Neural crest cell (in vitro differentiated cells): ENCODE data around the gene SLC38A4. TPM values are rescaled to one million over a fixed set of nuclear protein-coding genes. Genes with fewer than 3 reads are reported as not detected.
"Not testable (repeated sequence)": the region's sequence is repeated elsewhere in the genome, so short reads cannot be mapped to it uniquely, and the experiment has no call there.

ENCODE experiments used
- DNase-seq: peaks from one replicate; pipeline ENCODE4 v3.0.0; 2021; ENCODE audit warnings: low read depth, mixed read lengths, low spot score
- H3K27ac Mint-ChIP-seq: one replicate; pipeline ENCODE4 v1.8.0; 2021; ENCODE audit warnings: mild to moderate bottlenecking, mixed read lengths; ENCODE audit not compliant: unreplicated experiment
- H3K27me3 Mint-ChIP-seq: 2 replicates; pipeline ENCODE4 v1.8.0; 2021; ENCODE audit warnings: low read depth, mild to moderate bottlenecking, mixed read lengths
- H3K36me3 Mint-ChIP-seq: 2 replicates; pipeline ENCODE4 v1.8.0; 2021; ENCODE audit warnings: low read depth, mild to moderate bottlenecking, mixed read lengths
- H3K4me1 Mint-ChIP-seq: 2 replicates; pipeline ENCODE4 v1.8.0; 2021; ENCODE audit warnings: mixed read lengths
- H3K4me3 Mint-ChIP-seq: one replicate; pipeline ENCODE4 v1.8.0; 2021; ENCODE audit warnings: mild to moderate bottlenecking, mixed read lengths
- H3K9me3 Mint-ChIP-seq: 2 replicates; pipeline ENCODE4 v1.8.0; 2021; ENCODE audit warnings: mixed read lengths
- CTCF ChIP-seq: fragments of 200-600 bp; sonication (generic); conservative IDR thresholded peaks from 2 replicates; pipeline ENCODE4 v1.5.0; 2021; ENCODE audit warnings: antibody characterized with exemption, mild to moderate bottlenecking
- total RNA-seq: library from RNA; stranded (reverse); gene quantifications from 2 replicates; pipeline ENCODE4 v1.2.1, GENCODE V29; 2021

Gene SLC38A4
- total RNA-seq, 1 donor from 2014 or later, result not detected

- Mint-ChIP-seq H3K9me3 (peaks cover 21% of the 10 kb centered on the region), H3K4me3 (no peak overlapping the region), H3K27me3 (no peaks in the 10 kb centered on the region), H3K4me1 (no peaks in the 10 kb centered on the region), H3K36me3 (peaks cover 11% of the 10 kb centered on the region), H3K27ac (no peak overlapping the region)
- TF ChIP-seq CTCF, result no peak
- no peak for DNase-seq
These were observed 32.6 kb upstream of the SLC38A4 start for GRCh38 chr12:46858368-46858767.

GRCh38 chr12:46857486-46857885 lies 31.7 kb upstream of the SLC38A4 start:
- no peak overlapping the region for H3K4me3 Mint-ChIP-seq
- peaks cover 16% of the 10 kb centered on the region for H3K9me3 Mint-ChIP-seq

GRCh38 chr12:46855760-46856159 lies 30.0 kb upstream of the SLC38A4 start:
- Mint-ChIP-seq H3K9me3 (peaks cover 6% of the 10 kb centered on the region), H3K4me1 (no peaks in the 10 kb centered on the region), H3K36me3 (no peaks in the 10 kb centered on the region), H3K4me3 (no peak overlapping the region), H3K27ac (no peak overlapping the region), H3K27me3 (peaks cover 5% of the 10 kb centered on the region)
- DNase-seq, result no peak
- TF ChIP-seq CTCF, result no peak

More at GRCh38 chr12:46857486-46857885, 31.7 kb upstream of the SLC38A4 start:
- no peaks in the 10 kb centered on the region for H3K4me1 Mint-ChIP-seq
- H3K36me3 Mint-ChIP-seq, result peaks cover 8% of the 10 kb centered on the region
- no peak for TF ChIP-seq CTCF
- no peak overlapping the region for H3K27ac Mint-ChIP-seq
- no peak for DNase-seq
- H3K27me3 Mint-ChIP-seq, result no peaks in the 10 kb centered on the region

- not testable (repeated sequence) for DNase-seq, H3K4me3 Mint-ChIP-seq, H3K27ac Mint-ChIP-seq, H3K27me3 Mint-ChIP-seq, H3K36me3 Mint-ChIP-seq, H3K9me3 Mint-ChIP-seq, H3K4me1 Mint-ChIP-seq
These were observed 28.4 kb upstream of the SLC38A4 start for GRCh38 chr12:46854188-46854587.

GRCh38 chr12:46848792-46849191 lies 23.0 kb upstream of the SLC38A4 start:
- not testable (repeated sequence) for H3K27ac Mint-ChIP-seq, H3K27me3 Mint-ChIP-seq, DNase-seq, H3K36me3 Mint-ChIP-seq, H3K4me1 Mint-ChIP-seq, H3K4me3 Mint-ChIP-seq, H3K9me3 Mint-ChIP-seq

- Mint-ChIP-seq H3K27me3 (peaks cover 7% of the 10 kb centered on the region), H3K4me3 (no peak overlapping the region), H3K9me3 (peaks cover 3% of the 10 kb centered on the region)
These were observed 21.2 kb upstream of the SLC38A4 start for GRCh38 chr12:46847001-46847400.

More at GRCh38 chr12:46847001-46847400, 21.2 kb upstream of the SLC38A4 start:
- no peak for DNase-seq
- Mint-ChIP-seq H3K36me3 (peaks cover 5% of the 10 kb centered on the region), H3K4me1 (no peaks in the 10 kb centered on the region), H3K27ac (no peak overlapping the region)
- TF ChIP-seq CTCF, result no peak
